ENCODE data around the gene TK2.
"Not testable (repeated sequence)": the region's sequence is repeated elsewhere in the genome, so short reads cannot be mapped to it uniquely, and the experiment has no call there.

TK2 gene

GRCh38 chr16:66469947-66470546 is 79.9 kb downstream of the TK2 start:
- Histone ChIP-seq H3K9me3 (ENCODE audit: control insufficient read depth, low read length) (no peaks in the 10 kb centered on the region), H3K27me3 (ENCODE audit: control insufficient read depth, insufficient read depth, low read length) (peaks cover 4% of the 10 kb centered on the region), H3K9ac (ENCODE audit: low read length) (no peak overlapping the region), H3K4me3 (ENCODE audit: low read length) (no peak overlapping the region), H3K36me3 (ENCODE audit: control insufficient read depth, insufficient read depth, low read length) (no peaks in the 10 kb centered on the region), H3K4me1 (ENCODE audit: control insufficient read depth, insufficient read depth, low read length) (peaks cover 4% of the 10 kb centered on the region)

- no peaks in the 10 kb centered on the region for H3K4me1 ChIP-seq (ENCODE audit: control insufficient read depth, insufficient read depth, low read length)
- no peaks in the 10 kb centered on the region for H3K36me3 ChIP-seq (ENCODE audit: control insufficient read depth, insufficient read depth, low read length)
- no peak overlapping the region for H3K9ac ChIP-seq (ENCODE audit: low read length)
- no peaks in the 10 kb centered on the region for H3K27me3 ChIP-seq (ENCODE audit: control insufficient read depth, insufficient read depth, low read length)
- H3K4me3 ChIP-seq (ENCODE audit: low read length) = no peak overlapping the region
- H3K9me3 ChIP-seq (ENCODE audit: control insufficient read depth, low read length) = no peaks in the 10 kb centered on the region
Observed at GRCh38 chr16:66469291-66469946, 80.5 kb downstream of the TK2 start.

- Histone ChIP-seq H3K36me3 (ENCODE audit: control insufficient read depth, insufficient read depth, low read length) (no peaks in the 10 kb centered on the region), H3K9me3 (ENCODE audit: control insufficient read depth, low read length) (no peaks in the 10 kb centered on the region), H3K4me1 (ENCODE audit: control insufficient read depth, insufficient read depth, low read length) (no peaks in the 10 kb centered on the region), H3K4me3 (ENCODE audit: low read length) (no peak overlapping the region), H3K9ac (ENCODE audit: low read length) (no peak overlapping the region), H3K27me3 (ENCODE audit: control insufficient read depth, insufficient read depth, low read length) (no peaks in the 10 kb centered on the region)
Observed at GRCh38 chr16:66468321-66468965, 81.5 kb downstream of the TK2 start.

- Histone ChIP-seq H3K27me3 (ENCODE audit: control insufficient read depth, insufficient read depth, low read length) (no peaks in the 10 kb centered on the region), H3K9me3 (ENCODE audit: control insufficient read depth, low read length) (no peaks in the 10 kb centered on the region), H3K36me3 (ENCODE audit: control insufficient read depth, insufficient read depth, low read length) (no peaks in the 10 kb centered on the region), H3K4me3 (ENCODE audit: low read length) (no peak overlapping the region), H3K9ac (ENCODE audit: low read length) (no peak overlapping the region), H3K4me1 (ENCODE audit: control insufficient read depth, insufficient read depth, low read length) (no peaks in the 10 kb centered on the region)
Observed at GRCh38 chr16:66467611-66468010, 82.3 kb downstream of the TK2 start.

- not testable (repeated sequence) for H3K36me3 ChIP-seq (ENCODE audit: control insufficient read depth, insufficient read depth, low read length); H3K9me3 ChIP-seq (ENCODE audit: control insufficient read depth, low read length); H3K4me3 ChIP-seq (ENCODE audit: low read length); H3K9ac ChIP-seq (ENCODE audit: low read length); H3K4me1 ChIP-seq (ENCODE audit: control insufficient read depth, insufficient read depth, low read length); H3K27me3 ChIP-seq (ENCODE audit: control insufficient read depth, insufficient read depth, low read length)
Observed at GRCh38 chr16:66466636-66467035, 83.3 kb downstream of the TK2 start.

GRCh38 chr16:66465946-66466345 is 84.0 kb downstream of the TK2 start:
- not testable (repeated sequence) for H3K36me3 ChIP-seq (ENCODE audit: control insufficient read depth, insufficient read depth, low read length); H3K4me1 ChIP-seq (ENCODE audit: control insufficient read depth, insufficient read depth, low read length); H3K27me3 ChIP-seq (ENCODE audit: control insufficient read depth, insufficient read depth, low read length); H3K9me3 ChIP-seq (ENCODE audit: control insufficient read depth, low read length); H3K4me3 ChIP-seq (ENCODE audit: low read length); H3K9ac ChIP-seq (ENCODE audit: low read length)

GRCh38 chr16:66462912-66463311 is 87.0 kb downstream of the TK2 start:
- Histone ChIP-seq H3K4me3 (ENCODE audit: low read length) (no peak overlapping the region), H3K9ac (ENCODE audit: low read length) (no peak overlapping the region), H3K27me3 (ENCODE audit: control insufficient read depth, insufficient read depth, low read length) (peaks cover 6% of the 10 kb centered on the region), H3K9me3 (ENCODE audit: control insufficient read depth, low read length) (no peaks in the 10 kb centered on the region), H3K4me1 (ENCODE audit: control insufficient read depth, insufficient read depth, low read length) (no peaks in the 10 kb centered on the region), H3K36me3 (ENCODE audit: control insufficient read depth, insufficient read depth, low read length) (no peaks in the 10 kb centered on the region)

- H3K4me1 ChIP-seq (ENCODE audit: control insufficient read depth, insufficient read depth, low read length) = no peaks in the 10 kb centered on the region
- no peak overlapping the region for H3K4me3 ChIP-seq (ENCODE audit: low read length)
- no peaks in the 10 kb centered on the region for H3K36me3 ChIP-seq (ENCODE audit: control insufficient read depth, insufficient read depth, low read length)
- H3K9me3 ChIP-seq (ENCODE audit: control insufficient read depth, low read length) = no peaks in the 10 kb centered on the region
- H3K27me3 ChIP-seq (ENCODE audit: control insufficient read depth, insufficient read depth, low read length) = peaks cover 6% of the 10 kb centered on the region
- no peak overlapping the region for H3K9ac ChIP-seq (ENCODE audit: low read length)
Observed at GRCh38 chr16:66460703-66461102, 89.2 kb downstream of the TK2 start.

GRCh38 chr16:66459878-66460277 is 90.0 kb downstream of the TK2 start:
- Histone ChIP-seq H3K27me3 (ENCODE audit: control insufficient read depth, insufficient read depth, low read length) (peaks cover 6% of the 10 kb centered on the region), H3K9me3 (ENCODE audit: control insufficient read depth, low read length) (no peaks in the 10 kb centered on the region), H3K4me1 (ENCODE audit: control insufficient read depth, insufficient read depth, low read length) (no peaks in the 10 kb centered on the region), H3K36me3 (ENCODE audit: control insufficient read depth, insufficient read depth, low read length) (no peaks in the 10 kb centered on the region), H3K9ac (ENCODE audit: low read length) (no peak overlapping the region), H3K4me3 (ENCODE audit: low read length) (no peak overlapping the region)

- Histone ChIP-seq H3K9ac (ENCODE audit: low read length) (no peak overlapping the region), H3K36me3 (ENCODE audit: control insufficient read depth, insufficient read depth, low read length) (no peaks in the 10 kb centered on the region), H3K9me3 (ENCODE audit: control insufficient read depth, low read length) (no peaks in the 10 kb centered on the region), H3K4me3 (ENCODE audit: low read length) (no peak overlapping the region), H3K4me1 (ENCODE audit: control insufficient read depth, insufficient read depth, low read length) (no peaks in the 10 kb centered on the region), H3K27me3 (ENCODE audit: control insufficient read depth, insufficient read depth, low read length) (peaks cover 6% of the 10 kb centered on the region)
Observed at GRCh38 chr16:66458853-66459252, 91.1 kb downstream of the TK2 start.

- Histone ChIP-seq H3K4me3 (ENCODE audit: low read length) (no peak overlapping the region), H3K9me3 (ENCODE audit: control insufficient read depth, low read length) (no peaks in the 10 kb centered on the region), H3K9ac (ENCODE audit: low read length) (no peak overlapping the region), H3K27me3 (ENCODE audit: control insufficient read depth, insufficient read depth, low read length) (peaks cover 6% of the 10 kb centered on the region), H3K4me1 (ENCODE audit: control insufficient read depth, insufficient read depth, low read length) (no peaks in the 10 kb centered on the region), H3K36me3 (ENCODE audit: control insufficient read depth, insufficient read depth, low read length) (no peaks in the 10 kb centered on the region)
Observed at GRCh38 chr16:66458292-66458691, 91.6 kb downstream of the TK2 start.
